ENCODE results near the gene EXOC2. TPM values are rescaled to one million over a fixed set of nuclear protein-coding genes. Genes with fewer than 3 reads are reported as not detected.

EXOC2 gene
- total and polyA plus RNA-seq, 2 donors (not counting 3 experiments of a cell fraction or from before 2014, with no cell fraction given), result 18.2 to 30.8 TPM

GRCh38 chr6:650098-650497, 42.8 kb downstream of the EXOC2 start:
- Histone ChIP-seq H3K79me2 (ENCODE audit: control insufficient read depth, insufficient read depth, low read length) (peaks cover 13% of the 10 kb centered on the region), H3K27ac (ENCODE audit: insufficient read depth, low read depth, low read length) (no peak overlapping the region), H3K27me3 (ENCODE audit: control insufficient read depth in 2 of 2, insufficient read depth in 2 of 2, low read length in 2 of 2) (no peaks in the 10 kb centered on the region), H3K36me3 (ENCODE audit: control insufficient read depth in 2 of 2, extremely low read depth in 1 of 2, insufficient read depth in 2 of 2, low read length in 2 of 2) (no peaks in the 10 kb centered on the region), H3K4me2 (ENCODE audit: insufficient read depth, low read length) (no peak overlapping the region), H2AFZ (ENCODE audit: low read depth, low read length) (no peak overlapping the region), H3K9me3 (replicated peaks; ENCODE audit: control insufficient read depth, insufficient read depth, low read length) (no peaks in the 10 kb centered on the region), H4K20me1 (replicated peaks; ENCODE audit: control insufficient read depth, extremely low read depth, insufficient read depth, low read length) (no peaks in the 10 kb centered on the region), H3K4me3 (replicated peaks in 1 of 3; ENCODE audit: insufficient read depth in 1 of 3, low read depth in 1 of 3, low read length in 3 of 3) (no peak overlapping the region), H3K9me1 (replicated peaks; ENCODE audit: control insufficient read depth, extremely low read depth, insufficient read depth, low read length) (no peaks in the 10 kb centered on the region), H3K9ac (replicated peaks; ENCODE audit: extremely low read depth, insufficient read depth, low read length) (no peak overlapping the region), H3K4me1 (ENCODE audit: control insufficient read depth, extremely low read depth, insufficient read depth, low read length) (peaks cover 5% of the 10 kb centered on the region)
- ChIA-PET CTCF (interaction anchor here (1.2 to 1.5 kb wide), 2 partner anchors 10 to 33 kb away, joined by 3 to 4 read pairs; no protein-coding TSS in a partner anchor), POLR2A (no interaction called here)
- DNase-seq (ENCODE audit: low read depth, low spot score), result no peak
- no TSS peak for BruUV-seq (replicated peaks)
- TF ChIP-seq POLR2A (IDR thresholded peaks at IDR 0.05; ENCODE audit: low read depth, low read length) (no peak), EZH2 (IDR thresholded peaks at IDR 0.05; ENCODE audit: borderline replicate concordance, low read depth, low read length, severe bottlenecking) (no peak), MYC (IDR thresholded peaks at IDR 0.05; ENCODE audit: low read depth, low read length) (no peak), GATA2 (IDR thresholded peaks at IDR 0.05; ENCODE audit: insufficient read depth, insufficient read length, low read depth, low read length) (no peak), POLR2AphosphoS5 (IDR thresholded peaks at IDR 0.05; ENCODE audit: insufficient read depth, low read depth, low read length) (no peak), JUN (IDR thresholded peaks at IDR 0.05; ENCODE audit: borderline replicate concordance, insufficient read depth, insufficient read length, low read depth) (no peak), FOS (IDR thresholded peaks at IDR 0.05; ENCODE audit: borderline replicate concordance, insufficient read depth, low read length) (no peak), MAX (IDR thresholded peaks at IDR 0.05; ENCODE audit: insufficient read depth, insufficient read length) (no peak), CTCF (IDR thresholded peaks at IDR 0.05; ENCODE audit: extremely low read depth in 1 of 2, insufficient read depth in 1 of 2, low read depth in 1 of 2, low read length in 2 of 2) (no peak)
- dilution Hi-C loops (cut with MboI; ENCODE audit: extremely low pct_ligation_motif_present, low sequenced_read_pairs), result no loop called here
- intact Hi-C loops (cut with micrococcal nuclease), result no loop called here
- no peak for FAIRE-seq
